ENCODE measurements around the gene FGF14.

The FGF14 gene

DNA sequence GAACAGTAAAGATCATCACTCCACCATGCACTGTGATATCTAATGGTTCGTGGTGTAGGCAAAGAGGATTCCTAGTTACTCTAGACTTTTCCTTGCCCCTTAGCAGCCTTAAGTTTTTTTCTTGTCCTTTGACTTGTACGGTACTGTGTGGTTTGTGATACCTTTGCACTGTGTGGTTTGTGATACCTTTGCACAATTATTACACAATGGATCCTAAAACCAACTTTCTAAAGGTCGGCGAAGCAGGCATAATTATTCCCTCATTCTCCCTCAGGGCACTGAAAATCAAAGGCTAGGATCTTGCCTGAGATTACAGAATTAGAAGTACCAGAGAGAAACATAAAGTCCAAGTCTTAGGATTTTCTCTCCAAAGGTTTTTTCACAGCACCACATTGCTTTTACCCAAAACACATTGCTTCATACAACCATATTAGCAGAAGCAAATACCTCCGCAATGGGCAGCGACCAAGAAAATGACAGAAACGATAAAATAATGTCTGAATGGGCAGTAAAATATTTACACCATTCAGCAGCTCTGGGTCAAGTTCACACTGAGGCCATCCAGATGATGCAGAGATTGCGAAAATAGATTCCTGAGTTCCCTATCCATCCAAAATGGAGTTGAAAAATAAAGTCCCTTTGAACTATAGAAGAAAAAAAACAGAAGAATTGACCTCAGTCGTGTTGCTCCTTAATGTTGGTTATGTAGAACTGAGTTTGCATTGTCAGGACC is 106.4 kb downstream of the FGF14 start:
- no peaks in the 10 kb centered on the region for H3K27me3 ChIP-seq
- TF ChIP-seq Cebpa-rat (IDR thresholded peaks at IDR 0.05): no peak
- no peaks in the 10 kb centered on the region for H3K9me3 ChIP-seq
- H3K4me1 ChIP-seq: no peaks in the 10 kb centered on the region
- H3K4me3 ChIP-seq: no peak overlapping the region
- no peak overlapping the region for H3K9ac ChIP-seq
- no peak overlapping the region for H3K27ac ChIP-seq
- no peaks in the 10 kb centered on the region for H3K36me3 ChIP-seq
- H3K4me2 ChIP-seq: no peak overlapping the region
- no peaks in the 10 kb centered on the region for H4K20me1 ChIP-seq

DNA sequence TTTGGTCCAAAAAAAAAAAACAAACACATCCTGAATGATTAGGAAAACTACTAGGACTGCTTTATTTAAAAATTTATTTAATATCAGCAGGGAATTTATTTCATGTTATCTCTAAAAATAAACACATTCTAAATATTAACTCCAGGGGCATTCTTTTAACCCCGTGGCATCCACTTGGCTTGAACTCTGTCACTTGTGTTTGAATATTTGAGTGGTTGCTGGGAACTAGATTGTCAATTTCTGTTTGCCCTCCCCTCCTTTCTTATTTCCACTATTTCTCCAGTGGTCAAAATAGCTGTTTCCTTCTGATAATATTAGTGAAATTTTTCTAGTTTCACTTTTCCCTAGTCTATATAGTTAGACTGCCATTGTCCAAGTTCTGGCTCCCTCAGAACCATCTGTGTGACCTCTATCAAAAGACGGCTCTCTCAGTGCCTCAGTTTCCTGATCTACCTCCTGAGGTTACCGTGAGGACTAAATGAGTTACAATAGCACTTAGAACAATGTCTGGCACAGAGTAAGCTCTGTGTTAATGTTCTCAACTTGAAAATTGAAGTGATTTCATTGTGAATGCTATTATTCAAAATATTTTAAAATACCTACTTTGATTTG is 107.3 kb downstream of the FGF14 start:
- H3K4me2 ChIP-seq: no peak overlapping the region

DNA sequence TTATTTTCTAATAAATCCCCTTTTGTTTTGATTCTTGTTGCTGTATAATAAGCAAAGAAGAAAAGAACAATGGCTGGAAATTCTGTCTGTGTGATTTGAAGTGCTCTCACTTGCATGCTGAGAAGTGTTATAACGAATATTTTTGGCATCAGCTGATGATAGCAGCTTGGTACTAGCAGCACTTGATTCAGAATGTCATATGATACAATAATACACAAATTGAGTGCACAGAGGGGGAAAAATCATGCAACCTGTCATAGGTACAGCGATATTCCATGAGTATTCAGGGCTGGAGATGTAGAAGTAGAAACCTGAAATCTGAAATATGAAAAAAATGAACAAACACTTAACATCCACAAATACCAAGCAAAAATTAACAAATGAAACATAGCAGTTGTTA is 108.1 kb downstream of the FGF14 start:
- Histone ChIP-seq H3K4me2 (no peak overlapping the region), H3K27me3 (no peaks in the 10 kb centered on the region), H3K9ac (no peak overlapping the region), H4K20me1 (no peaks in the 10 kb centered on the region), H3K27ac (no peak overlapping the region), H3K36me3 (no peaks in the 10 kb centered on the region), H3K4me1 (no peaks in the 10 kb centered on the region), H3K4me3 (no peak overlapping the region), H3K9me3 (no peaks in the 10 kb centered on the region)
- TF ChIP-seq Cebpa-rat (IDR thresholded peaks at IDR 0.05): no peak

More for the DNA sequence above, 107.3 kb downstream of the FGF14 start:
- H3K9ac ChIP-seq: no peak overlapping the region
- no peaks in the 10 kb centered on the region for H3K27me3 ChIP-seq
- no peak for TF ChIP-seq Cebpa-rat (IDR thresholded peaks at IDR 0.05)
- H3K9me3 ChIP-seq: no peaks in the 10 kb centered on the region
- H3K36me3 ChIP-seq: no peaks in the 10 kb centered on the region
- H3K4me3 ChIP-seq: no peak overlapping the region
- H3K27ac ChIP-seq: no peak overlapping the region
- H3K4me1 ChIP-seq: no peaks in the 10 kb centered on the region
- H4K20me1 ChIP-seq: no peaks in the 10 kb centered on the region

DNA sequence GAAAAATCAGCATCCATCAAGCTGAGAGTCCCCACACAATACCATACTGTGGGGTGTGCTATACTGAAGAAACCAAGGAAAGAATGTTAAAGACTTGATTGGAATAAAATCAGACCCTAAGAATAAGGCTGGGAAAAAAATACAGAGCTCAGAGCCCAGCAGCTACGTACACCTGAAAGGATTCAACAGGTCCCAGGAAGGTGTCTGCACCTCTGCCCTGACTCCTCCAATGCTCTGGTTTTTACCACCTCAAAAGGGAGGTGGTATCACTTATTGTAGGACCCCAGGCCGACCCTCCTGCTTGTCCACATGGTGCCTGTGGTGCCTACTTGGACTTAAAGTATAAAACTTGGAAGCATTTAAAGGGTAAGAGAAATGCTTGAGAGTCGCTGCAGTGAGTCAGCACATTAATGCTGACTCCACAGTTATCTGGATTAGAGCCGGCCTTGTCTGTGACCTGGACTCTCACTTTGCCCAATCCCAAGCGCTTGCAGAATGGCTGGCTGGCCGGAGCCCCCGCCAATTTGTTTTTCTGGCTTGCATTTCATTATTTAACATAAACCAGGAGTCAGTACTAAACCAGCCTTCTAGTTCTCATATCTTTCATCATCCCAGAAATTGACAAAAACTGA is 110.1 kb downstream of the FGF14 start:
- Histone ChIP-seq H3K36me3 (no peaks in the 10 kb centered on the region), H3K9me3 (no peaks in the 10 kb centered on the region), H3K9ac (no peak overlapping the region), H4K20me1 (no peaks in the 10 kb centered on the region), H3K4me1 (no peaks in the 10 kb centered on the region), H3K27ac (no peak overlapping the region), H3K27me3 (no peaks in the 10 kb centered on the region), H3K4me2 (no peak overlapping the region), H3K4me3 (no peak overlapping the region)
- TF ChIP-seq Cebpa-rat (IDR thresholded peaks at IDR 0.05): no peak

DNA sequence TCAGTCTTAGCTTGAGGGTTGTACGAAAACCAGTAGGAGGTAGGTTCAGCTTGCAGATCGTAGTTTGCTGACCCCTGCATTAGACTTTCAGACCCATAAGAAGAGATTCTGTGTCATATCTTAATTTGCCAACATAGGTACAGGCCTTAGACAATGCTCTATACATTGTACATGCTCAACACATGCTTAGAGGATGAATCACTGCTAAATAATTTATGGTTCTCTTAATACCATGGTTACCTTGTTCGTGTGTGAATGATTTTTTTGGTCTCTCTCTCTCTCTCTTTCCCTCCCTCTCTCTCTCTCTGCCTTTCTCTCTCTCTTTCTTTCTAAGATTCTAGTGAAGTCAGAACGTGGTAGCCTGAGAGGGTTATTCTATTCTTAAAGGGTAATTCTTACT is 112.2 kb downstream of the FGF14 start:
- H3K27me3 ChIP-seq: no peaks in the 10 kb centered on the region
- H3K4me1 ChIP-seq: no peaks in the 10 kb centered on the region
- H3K27ac ChIP-seq: no peak overlapping the region
- no peak overlapping the region for H3K4me2 ChIP-seq
- H3K9me3 ChIP-seq: no peaks in the 10 kb centered on the region
- no peak overlapping the region for H3K9ac ChIP-seq
- H3K4me3 ChIP-seq: no peak overlapping the region
- no peak for TF ChIP-seq Cebpa-rat (IDR thresholded peaks at IDR 0.05)
- H3K36me3 ChIP-seq: no peaks in the 10 kb centered on the region
- H4K20me1 ChIP-seq: no peaks in the 10 kb centered on the region

DNA sequence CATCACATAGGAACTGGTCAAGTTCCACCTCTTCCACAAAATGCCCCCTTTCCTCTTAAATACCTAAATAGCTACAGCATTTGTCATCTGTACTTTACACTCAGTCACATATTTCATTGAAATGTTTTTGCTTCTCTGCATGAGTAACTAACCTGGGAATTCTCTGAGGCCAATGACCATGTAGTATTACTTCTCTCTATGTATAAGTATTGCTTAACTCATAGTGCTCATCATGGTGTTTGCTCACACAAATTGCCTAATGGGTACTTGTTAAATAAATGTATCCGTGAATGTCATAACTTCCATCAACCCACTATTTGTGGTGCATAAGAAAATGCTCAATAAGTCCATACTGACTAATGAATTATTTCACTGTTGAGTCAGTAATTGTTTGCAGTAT is 115.5 kb downstream of the FGF14 start:
- Histone ChIP-seq H3K4me1 (no peaks in the 10 kb centered on the region), H3K36me3 (no peaks in the 10 kb centered on the region), H3K27me3 (no peaks in the 10 kb centered on the region), H3K4me3 (no peak overlapping the region), H4K20me1 (no peaks in the 10 kb centered on the region), H3K9me3 (no peaks in the 10 kb centered on the region), H3K27ac (no peak overlapping the region), H3K9ac (no peak overlapping the region), H3K4me2 (no peak overlapping the region)
- no peak for TF ChIP-seq Cebpa-rat (IDR thresholded peaks at IDR 0.05)

DNA sequence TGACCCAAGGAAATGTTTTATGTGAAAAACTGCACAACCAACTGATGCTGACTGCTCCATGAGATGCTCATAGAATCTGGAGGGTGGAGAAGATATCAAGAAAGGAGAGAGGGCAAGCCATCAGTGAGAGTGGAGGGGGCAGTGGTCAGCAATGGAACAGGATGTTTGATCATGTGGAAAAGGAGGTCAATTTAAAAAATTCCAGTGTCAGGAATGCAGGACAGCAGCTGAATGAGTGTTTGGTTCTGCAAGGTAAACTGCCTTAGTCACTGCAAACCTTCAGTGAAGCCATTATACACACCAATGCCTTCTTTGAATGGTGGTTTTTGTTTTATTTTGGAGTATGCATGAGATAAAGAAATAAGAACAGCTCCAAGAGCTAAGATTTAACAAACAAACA is 121.5 kb downstream of the FGF14 start:
- no peak overlapping the region for H3K4me2 ChIP-seq
- no peaks in the 10 kb centered on the region for H3K4me1 ChIP-seq
- H3K27ac ChIP-seq: no peak overlapping the region
- no peak overlapping the region for H3K4me3 ChIP-seq
- H3K27me3 ChIP-seq: no peaks in the 10 kb centered on the region
- TF ChIP-seq Cebpa-rat (IDR thresholded peaks at IDR 0.05): no peak
- no peaks in the 10 kb centered on the region for H3K9me3 ChIP-seq
- H4K20me1 ChIP-seq: no peaks in the 10 kb centered on the region
- no peaks in the 10 kb centered on the region for H3K36me3 ChIP-seq
- H3K9ac ChIP-seq: no peak overlapping the region

DNA sequence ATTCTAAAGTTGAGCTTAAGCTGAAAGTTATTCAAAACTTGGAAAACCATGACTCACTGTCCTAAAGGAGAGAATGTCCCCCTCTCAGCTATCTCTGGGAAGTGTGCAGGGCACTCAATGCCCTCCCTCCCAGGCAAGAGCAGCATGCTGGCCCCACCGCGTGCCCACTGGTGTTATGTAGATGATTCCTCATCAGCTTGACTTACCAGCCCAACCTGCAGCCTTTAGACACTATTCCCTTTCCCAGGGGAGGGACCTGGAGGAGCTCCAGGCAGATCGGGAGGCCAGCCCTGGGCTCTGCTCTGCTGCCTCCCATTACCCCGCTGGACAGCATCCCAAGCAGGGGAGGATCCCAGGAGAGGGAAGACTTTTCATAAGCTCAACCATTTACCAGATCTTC is 124.6 kb downstream of the FGF14 start:
- Histone ChIP-seq H3K27me3 (no peaks in the 10 kb centered on the region), H3K36me3 (no peaks in the 10 kb centered on the region), H3K27ac (no peak overlapping the region), H3K9ac (no peak overlapping the region), H3K4me1 (peaks cover 9% of the 10 kb centered on the region), H3K9me3 (no peaks in the 10 kb centered on the region), H3K4me3 (no peak overlapping the region), H3K4me2 (no peak overlapping the region), H4K20me1 (no peaks in the 10 kb centered on the region)
- no peak for TF ChIP-seq Cebpa-rat (IDR thresholded peaks at IDR 0.05)

DNA sequence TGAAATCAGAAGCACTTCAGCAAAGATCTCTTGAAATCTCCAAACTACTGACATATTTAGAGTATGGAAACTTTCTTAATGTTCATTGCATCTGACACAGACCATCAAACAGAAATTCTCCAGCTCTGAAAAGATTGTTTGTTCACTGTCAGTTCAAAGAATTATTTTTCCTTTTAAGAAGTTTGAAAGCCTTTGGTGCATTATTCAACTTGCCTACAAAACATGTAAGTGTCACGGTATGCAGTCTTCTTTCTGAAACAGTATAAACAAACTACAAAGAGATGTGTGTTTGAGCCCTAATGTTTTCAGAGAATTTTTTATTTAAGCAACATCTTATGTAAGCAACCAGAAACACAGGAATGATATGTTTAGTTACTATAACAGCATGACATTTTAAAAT is 125.4 kb downstream of the FGF14 start:
- H3K9me3 ChIP-seq: no peaks in the 10 kb centered on the region
- no peak for TF ChIP-seq Cebpa-rat (IDR thresholded peaks at IDR 0.05)
- no peak overlapping the region for H3K4me3 ChIP-seq
- H3K9ac ChIP-seq: no peak overlapping the region
- H4K20me1 ChIP-seq: no peaks in the 10 kb centered on the region
- peaks cover 9% of the 10 kb centered on the region for H3K4me1 ChIP-seq
- H3K4me2 ChIP-seq: no peak overlapping the region
- H3K27ac ChIP-seq: no peak overlapping the region
- no peaks in the 10 kb centered on the region for H3K27me3 ChIP-seq
- no peaks in the 10 kb centered on the region for H3K36me3 ChIP-seq

DNA sequence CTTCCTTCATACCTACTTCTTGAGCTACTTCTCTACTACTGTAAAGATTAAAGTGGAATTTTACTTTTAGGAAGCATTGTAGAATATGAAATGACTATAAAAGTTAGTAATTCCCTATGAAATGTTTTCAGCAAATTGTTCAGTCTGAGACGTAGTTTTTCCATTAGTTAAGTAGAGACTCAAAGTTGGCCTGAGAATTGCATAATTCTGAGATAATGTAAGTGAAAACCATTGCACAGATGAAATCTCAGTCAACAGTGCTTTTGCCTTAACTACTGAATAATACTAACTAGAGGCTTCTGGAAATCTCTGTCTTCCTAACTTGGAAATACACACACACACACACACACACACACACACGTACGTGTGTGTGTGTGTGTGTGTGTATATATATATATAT is 125.9 kb downstream of the FGF14 start:
- Histone ChIP-seq H3K4me2 (no peak overlapping the region), H3K27me3 (no peaks in the 10 kb centered on the region), H3K27ac (no peak overlapping the region), H3K4me3 (no peak overlapping the region), H3K9me3 (no peaks in the 10 kb centered on the region), H3K36me3 (no peaks in the 10 kb centered on the region), H3K9ac (no peak overlapping the region), H3K4me1 (peaks cover 9% of the 10 kb centered on the region), H4K20me1 (no peaks in the 10 kb centered on the region)
- no peak for TF ChIP-seq Cebpa-rat (IDR thresholded peaks at IDR 0.05)

All from BLaER1 (cell line).